Esophagus muscularis mucosa (tissue), 4 donors: ENCODE results near the gene RHOJ. TPM values are rescaled to one million over a fixed set of nuclear protein-coding genes. Genes with fewer than 3 reads are reported as not detected.
"Not testable (repeated sequence)": the region's sequence is repeated elsewhere in the genome, so short reads cannot be mapped to it uniquely, and the experiment has no call there.

Experiments
- DNase-seq: peaks from one replicate; pipeline ENCODE4 v3.0.0-alpha.2; 2017; ENCODE audit errors: extremely low spot score
- H3K27ac ChIP-seq, 4 donors: fragments of 200-600 bp; sonication (generic); replicated peaks in 1 of 4; 1 replicate in 3 of 4; 2 replicates in 1 of 4; pipeline ENCODE4 v1.5.1; 2016 to 2019; ENCODE audit warnings: mild to moderate bottlenecking in 1 of 4
- H3K27me3 ChIP-seq, 4 donors: fragments of 200-600 bp; sonication (generic); one replicate each; pipeline versions ENCODE4 v1.5.1 to v1.6.0; 2016 to 2019
- H3K36me3 ChIP-seq, 4 donors: fragments of 200-600 bp; sonication (generic); one replicate each; pipeline ENCODE4 v1.5.1; 2016 to 2019
- H3K4me1 ChIP-seq, 4 donors: fragments of 200-600 bp; sonication (generic); one replicate each; pipeline ENCODE4 v1.5.1; 2016 to 2019
- H3K4me3 ChIP-seq, 4 donors: fragments of 200-600 bp; sonication (generic); 1 replicate in 2 of 4; 2 replicates in 2 of 4; pipeline ENCODE4 v1.5.1; 2016 to 2019; ENCODE audit warnings: mild to moderate bottlenecking in 4 of 4, moderate library complexity in 1 of 4
- H3K9me3 ChIP-seq, 4 donors: fragments of 200-600 bp; sonication (generic); 1 replicate in 3 of 4; 2 replicates in 1 of 4; pipeline ENCODE4 v1.5.1; 2016 to 2019
- CTCF ChIP-seq, 3 experiments: fragments of 200-600 bp in 2 of 3; fragments of 450-650 bp in 1 of 3; sonication (generic) in 2 of 3; IDR thresholded peaks; one replicate each; pipeline ENCODE4 v1.5.1; 2017 to 2019; ENCODE audit warnings: antibody characterized with exemption in 3 of 3, mild to moderate bottlenecking in 2 of 3, moderate library complexity in 1 of 3
- EP300 ChIP-seq: sonication (generic); formaldehyde crosslinking; IDR thresholded peaks from one replicate; pipeline ENCODE4 v1.6.1; 2017; ENCODE audit warnings: antibody characterized with exemption
- POLR2A ChIP-seq: fragments of 450-650 bp; IDR thresholded peaks from one replicate; pipeline ENCODE4 v1.6.1; 2017; ENCODE audit warnings: antibody characterized with exemption, moderate library complexity, mild to moderate bottlenecking, low read depth
- POLR2AphosphoS5 ChIP-seq, 2 donors: sonication (generic); formaldehyde crosslinking; IDR thresholded peaks; one replicate each; pipeline ENCODE4 v1.6.1; 2017; ENCODE audit warnings: antibody characterized with exemption in 2 of 2
- WGBS: methylation state at CpG from one replicate; pipeline ENCODE4 v1.1.5; 2018; 5-methylcytosine and 5-hydroxymethylcytosine counted together
- intact Hi-C: fragments of 100-400 bp; cut with DNase I; formaldehyde crosslinking; loops from one replicate; pipeline ENCODE4 v1.15.1; 2023
- total RNA-seq, 4 donors: library from RNA; depleted of rRNA; stranded (reverse); fragments of >200 nt; gene quantifications; one replicate each; pipeline versions ENCODE4 v1.1.0 to v1.2.1, GENCODE V29; 2016

Gene RHOJ
- total RNA-seq, 4 donors from 2014 or later = 10.4 to 13.1 (median 11.6) TPM

- no peak overlapping the region for H3K4me3 ChIP-seq
- intact Hi-C loops = no loop called here
- TF ChIP-seq EP300 = no peak
- TF ChIP-seq POLR2AphosphoS5 (IDR thresholded peaks at IDR 0.05) = no peak
- TF ChIP-seq CTCF (IDR thresholded peaks at IDR 0.05) = no peak
- no peak for TF ChIP-seq POLR2A
- H3K4me1 ChIP-seq = no peaks in the 10 kb centered on the region
- H3K27ac ChIP-seq = no peak overlapping the region
- 75% methylated on average over 8 of the region's 10 CpGs for WGBS
- peaks cover 0 to 22% (median 0%) of the 10 kb centered on the region in 4 donors for H3K27me3 ChIP-seq
- H3K36me3 ChIP-seq = no peaks in the 10 kb centered on the region
- H3K9me3 ChIP-seq = no peaks in the 10 kb centered on the region
- no peak for DNase-seq
Observed at GRCh38 chr14:63301891-63302534, 97.8 kb downstream of the RHOJ start.

DNA sequence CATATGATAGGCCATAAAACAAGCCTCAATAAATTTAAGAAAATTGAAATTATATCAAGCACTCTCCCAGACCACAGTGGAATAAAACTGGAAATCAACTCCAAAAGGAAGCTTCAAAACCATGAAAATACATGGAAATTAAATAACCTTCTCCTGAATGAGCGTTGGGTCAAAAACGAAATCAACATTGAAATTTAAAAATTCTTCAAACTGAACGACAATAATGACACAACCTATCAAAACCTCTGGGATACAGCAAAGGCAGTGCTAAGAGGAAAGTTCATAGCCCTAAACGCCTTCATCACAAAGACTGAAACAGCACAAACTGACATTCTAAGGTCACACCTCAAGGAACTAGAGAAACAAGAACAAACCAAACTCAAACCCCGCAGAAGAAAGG, 100.2 kb downstream of the RHOJ start:
- H3K4me3 ChIP-seq, H3K27ac ChIP-seq, intact Hi-C loops, DNase-seq, H3K4me1 ChIP-seq, H3K36me3 ChIP-seq, H3K9me3 ChIP-seq: not testable (repeated sequence)
- peaks cover 0 to 22% (median 0%) of the 10 kb centered on the region in 4 donors for H3K27me3 ChIP-seq
- 83% methylated on average over 5 of the region's 5 CpGs for WGBS

- WGBS = 62% methylated on average over 7 of the region's 7 CpGs
- intact Hi-C loops = no loop called here
Observed at GRCh38 chr14:63308723-63309317, 104.6 kb downstream of the RHOJ start.

DNA sequence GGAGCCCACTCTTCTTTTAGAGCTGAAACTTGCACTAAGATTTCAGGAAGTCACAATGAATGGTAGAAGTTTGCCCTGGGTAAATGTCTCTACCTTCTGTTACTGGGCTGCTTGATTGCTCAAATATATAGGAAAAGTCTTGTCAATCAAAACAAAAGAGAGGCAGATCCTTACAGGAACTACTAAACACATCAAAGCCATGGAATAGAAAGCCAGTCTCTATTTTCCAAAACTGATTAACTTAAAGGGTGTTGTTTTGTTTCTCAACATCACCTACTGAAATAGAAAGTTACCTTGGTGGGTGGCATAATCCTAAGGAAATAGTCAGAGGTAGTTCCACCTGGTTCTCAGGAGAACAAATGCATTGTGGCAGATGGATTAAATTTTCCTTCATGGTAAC, 114.6 kb downstream of the RHOJ start, which contains the start of gene GPHB5:
Gene GPHB5 (minus strand): TSS at position 101 of the 400 bp plus-strand sequence. CDS start 1,086 bp downstream, outside the sequence.
- no peak for DNase-seq
- TF ChIP-seq CTCF (IDR thresholded peaks at IDR 0.05) (no peak), POLR2AphosphoS5 (IDR thresholded peaks at IDR 0.05) (no peak), POLR2A (no peak), EP300 (no peak)
- H3K27me3 ChIP-seq = peaks cover 0 to 5% (median 0%) of the 10 kb centered on the region in 4 donors
- H3K4me3 ChIP-seq = no peak within 1 kb of the TSS
- H3K36me3 ChIP-seq = no peaks in the 10 kb centered on the region
- peaks cover 0 to 10% (median 3%) of the 10 kb centered on the region in 4 donors for H3K4me1 ChIP-seq
- intact Hi-C loops = no loop called here
- no peak within 1 kb of the TSS for H3K27ac ChIP-seq
- no peaks in the 10 kb centered on the region for H3K9me3 ChIP-seq

More at GRCh38 chr14:63308723-63309317, 104.6 kb downstream of the RHOJ start:
- Histone ChIP-seq H3K27me3 (no peaks in the 10 kb centered on the region), H3K4me1 (no peaks in the 10 kb centered on the region), H3K27ac (no peak overlapping the region), H3K9me3 (no peaks in the 10 kb centered on the region), H3K4me3 (no peak overlapping the region), H3K36me3 (no peaks in the 10 kb centered on the region)
- no peak for DNase-seq
- TF ChIP-seq POLR2AphosphoS5 (IDR thresholded peaks at IDR 0.05) (no peak), CTCF (IDR thresholded peaks at IDR 0.05) (peak in 2 of 3 experiments; percentile 21 to 38)

DNA sequence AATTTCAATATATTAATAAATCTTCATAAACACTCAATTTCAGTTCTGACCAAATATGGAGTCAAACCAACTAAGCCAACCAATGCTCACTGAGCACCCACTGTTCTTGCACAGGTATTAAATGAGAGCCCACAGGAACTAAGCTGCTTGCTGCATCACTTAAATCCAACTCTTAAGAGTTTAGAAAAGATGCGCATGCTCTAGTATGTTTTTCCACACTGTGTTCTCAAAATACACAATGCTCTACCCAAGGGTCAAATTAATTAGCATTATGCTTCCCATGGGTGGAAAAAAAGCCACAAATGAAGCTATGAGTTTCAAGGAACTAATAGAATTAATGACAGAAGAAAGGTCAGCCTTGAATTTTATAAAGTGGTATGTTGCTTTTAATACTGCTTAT, 118.2 kb downstream of the RHOJ start:
- no peaks in the 10 kb centered on the region for H3K36me3 ChIP-seq
- intact Hi-C loops = no loop called here
- DNase-seq = no peak
- H3K9me3 ChIP-seq = no peaks in the 10 kb centered on the region
- TF ChIP-seq EP300 (no peak), CTCF (IDR thresholded peaks at IDR 0.05) (no peak), POLR2AphosphoS5 (IDR thresholded peaks at IDR 0.05) (no peak), POLR2A (no peak)
- H3K27ac ChIP-seq = no peak overlapping the region
- WGBS = 75% methylated on average over 1 of the region's 1 CpG
- H3K27me3 ChIP-seq = peaks cover 0 to 3% (median 0%) of the 10 kb centered on the region in 4 donors
- H3K4me1 ChIP-seq = peaks cover 0 to 10% (median 3%) of the 10 kb centered on the region in 4 donors
- no peak overlapping the region for H3K4me3 ChIP-seq
